Measurements from ENCODE around the gene RIOX2.

Gene RIOX2

DNA sequence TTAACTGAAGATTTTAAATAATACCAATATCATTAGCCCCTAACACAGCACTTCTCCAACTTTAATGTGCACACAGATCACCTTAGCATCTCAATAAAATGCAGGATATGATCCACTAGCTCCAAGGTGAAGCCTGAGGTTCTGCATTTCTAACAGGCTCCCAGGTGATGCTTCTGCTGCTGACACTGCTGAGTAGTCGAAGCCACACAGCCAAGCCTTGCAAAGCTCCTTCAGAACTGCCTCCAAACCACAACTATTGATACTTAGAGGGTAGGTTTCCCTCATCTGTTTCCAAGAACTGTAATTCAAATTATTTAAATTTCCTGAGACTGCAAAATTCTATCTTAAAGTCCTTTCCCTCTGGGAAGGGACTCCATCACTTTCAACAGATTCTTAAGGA, 3.9 kb downstream of the RIOX2 start:
- H3K4me1 ChIP-seq (ENCODE audit: insufficient read depth, low read length) = no peaks in the 10 kb centered on the region
- peaks cover 24% of the 10 kb centered on the region for H3K27me3 ChIP-seq (ENCODE audit: insufficient read depth, low read length)
- H3K27ac ChIP-seq (ENCODE audit: low read depth, low read length) = no peak overlapping the region
- H3K9ac ChIP-seq (ENCODE audit: low read depth, low read length) = no peak overlapping the region
- H3K36me3 ChIP-seq (ENCODE audit: insufficient read depth, low read length) = peaks cover 8% of the 10 kb centered on the region
- 88% methylated on average over 1 of the region's 1 CpG for WGBS
- no peak overlapping the region for H3K4me3 ChIP-seq (ENCODE audit: low read length)
- H3K9me3 ChIP-seq (ENCODE audit: insufficient read depth, low read depth, low read length) = no peaks in the 10 kb centered on the region

- H3K4me3 ChIP-seq (ENCODE audit: low read length) = no peak overlapping the region
- H3K4me1 ChIP-seq (ENCODE audit: insufficient read depth, low read length) = no peaks in the 10 kb centered on the region
- H3K27me3 ChIP-seq (ENCODE audit: insufficient read depth, low read length) = peaks cover 20% of the 10 kb centered on the region
- no peaks in the 10 kb centered on the region for H3K9me3 ChIP-seq (ENCODE audit: insufficient read depth, low read depth, low read length)
- H3K9ac ChIP-seq (ENCODE audit: low read depth, low read length) = no peak overlapping the region
- H3K36me3 ChIP-seq (ENCODE audit: insufficient read depth, low read length) = peaks cover 8% of the 10 kb centered on the region
- WGBS = 94% methylated on average over 8 of the region's 8 CpGs
- no peak overlapping the region for H3K27ac ChIP-seq (ENCODE audit: low read depth, low read length)
These were observed 4.3 kb downstream of the RIOX2 start for GRCh38 chr3:97967966-97968365.

DNA sequence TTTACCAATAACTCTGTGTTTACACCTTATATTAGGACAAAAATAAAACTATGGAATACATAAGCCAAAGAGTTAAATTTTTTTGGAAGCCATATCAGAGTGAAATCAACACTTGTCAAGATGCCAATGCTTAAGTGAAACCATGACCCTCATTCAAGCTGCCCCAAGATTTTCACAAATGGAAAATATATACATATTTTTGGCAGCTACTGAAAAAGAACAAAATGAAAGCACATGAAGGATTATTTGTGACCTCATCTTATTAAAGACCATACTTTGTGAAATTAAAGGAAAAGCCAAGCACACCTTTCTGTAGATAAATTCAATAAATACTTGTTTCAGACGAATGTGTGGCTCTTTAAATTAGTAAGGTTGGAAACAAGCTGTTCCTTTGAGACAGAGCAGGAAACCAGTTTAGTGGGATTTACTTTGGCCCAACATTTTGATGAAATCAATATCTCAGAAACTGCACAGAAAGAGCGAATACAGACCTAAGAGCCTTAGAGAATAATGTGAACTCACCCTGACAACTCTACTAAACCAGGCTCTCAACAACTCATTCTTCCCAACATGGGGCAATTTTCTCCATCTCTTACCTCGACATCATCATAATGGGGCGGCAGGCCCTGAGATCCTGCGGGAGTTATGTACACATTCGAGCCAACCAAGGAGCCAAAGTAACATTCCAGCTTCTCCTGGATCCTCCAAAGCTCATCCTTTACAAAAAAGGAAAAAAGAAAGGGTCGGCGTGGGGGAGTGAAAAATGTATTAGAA, 11.1 kb downstream of the RIOX2 start:
- H3K27ac ChIP-seq (ENCODE audit: low read depth, low read length) = no peak overlapping the region
- peaks cover 7% of the 10 kb centered on the region; the same call in 1 of the 2 replicates for H3K36me3 ChIP-seq (ENCODE audit: insufficient read depth, low read length)
- H3K4me1 ChIP-seq (ENCODE audit: insufficient read depth, low read length) = no peaks in the 10 kb centered on the region
- H3K9ac ChIP-seq (ENCODE audit: low read depth, low read length) = no peak overlapping the region
- no peaks in the 10 kb centered on the region for H3K9me3 ChIP-seq (ENCODE audit: insufficient read depth, low read depth, low read length)
- WGBS = 94% methylated on average over 6 of the region's 8 CpGs
- H3K4me3 ChIP-seq (ENCODE audit: low read length) = no peak overlapping the region
- no peaks in the 10 kb centered on the region for H3K27me3 ChIP-seq (ENCODE audit: insufficient read depth, low read length)

GRCh38 chr3:97960551-97960950, 11.7 kb downstream of the RIOX2 start:
- 96% methylated on average over 4 of the region's 5 CpGs for WGBS
- Histone ChIP-seq H3K27me3 (ENCODE audit: insufficient read depth, low read length) (no peaks in the 10 kb centered on the region), H3K9me3 (ENCODE audit: insufficient read depth, low read depth, low read length) (no peaks in the 10 kb centered on the region), H3K4me3 (ENCODE audit: low read length) (no peak overlapping the region), H3K36me3 (ENCODE audit: insufficient read depth, low read length) (peaks cover 7% of the 10 kb centered on the region; the same call in 1 of the 2 replicates), H3K4me1 (ENCODE audit: insufficient read depth, low read length) (no peaks in the 10 kb centered on the region), H3K27ac (ENCODE audit: low read depth, low read length) (no peak overlapping the region), H3K9ac (ENCODE audit: low read depth, low read length) (no peak overlapping the region)

GRCh38 chr3:97959872-97960271, 12.4 kb downstream of the RIOX2 start:
- Histone ChIP-seq H3K9ac (ENCODE audit: low read depth, low read length) (no peak overlapping the region), H3K27me3 (ENCODE audit: insufficient read depth, low read length) (no peaks in the 10 kb centered on the region), H3K4me1 (ENCODE audit: insufficient read depth, low read length) (no peaks in the 10 kb centered on the region), H3K9me3 (ENCODE audit: insufficient read depth, low read depth, low read length) (no peaks in the 10 kb centered on the region), H3K27ac (ENCODE audit: low read depth, low read length) (no peak overlapping the region), H3K36me3 (ENCODE audit: insufficient read depth, low read length) (peaks cover 7% of the 10 kb centered on the region; the same call in 1 of the 2 replicates), H3K4me3 (ENCODE audit: low read length) (no peak overlapping the region)
- 88% methylated on average over 5 of the region's 5 CpGs for WGBS

DNA sequence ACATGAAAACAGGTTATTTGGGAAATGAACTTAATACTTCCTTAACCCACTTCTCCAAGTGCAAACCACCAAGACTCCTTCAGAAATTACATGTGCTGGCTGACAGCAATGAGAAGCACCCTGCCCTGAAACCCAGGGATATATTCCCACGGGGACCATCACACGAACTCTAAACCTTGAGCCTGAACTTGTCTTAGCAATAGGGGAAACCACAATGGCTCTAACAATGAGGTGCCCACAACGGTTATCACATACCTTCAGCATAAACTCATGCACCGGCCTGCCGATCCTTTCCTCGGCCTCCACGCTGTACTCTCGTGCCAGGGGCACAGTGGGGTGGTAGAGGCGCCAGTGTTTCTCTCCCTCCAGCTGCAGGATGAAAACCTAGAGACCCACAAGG, 13.4 kb downstream of the RIOX2 start:
- 96% methylated on average over 9 of the region's 9 CpGs for whole genome bisulfite sequencing
- Histone ChIP-seq H3K4me3 (ENCODE audit: low read length) (no peak overlapping the region), H3K36me3 (ENCODE audit: insufficient read depth, low read length) (peaks cover 10% of the 10 kb centered on the region; the same call in 1 of the 2 replicates)

GRCh38 chr3:97958396-97958795, 13.8 kb downstream of the RIOX2 start:
- no peaks in the 10 kb centered on the region for H3K9me3 ChIP-seq (ENCODE audit: insufficient read depth, low read depth, low read length)
- no peak overlapping the region for H3K27ac ChIP-seq (ENCODE audit: low read depth, low read length)
- H3K27me3 ChIP-seq (ENCODE audit: insufficient read depth, low read length) = no peaks in the 10 kb centered on the region
- no peaks in the 10 kb centered on the region for H3K4me1 ChIP-seq (ENCODE audit: insufficient read depth, low read length)
- H3K36me3 ChIP-seq (ENCODE audit: insufficient read depth, low read length) = peaks cover 13% of the 10 kb centered on the region; the same call in 1 of the 2 replicates
- WGBS = 98% methylated on average over 2 of the region's 2 CpGs
- no peak overlapping the region for H3K4me3 ChIP-seq (ENCODE audit: low read length)
- H3K9ac ChIP-seq (ENCODE audit: low read depth, low read length) = no peak overlapping the region

More for the DNA sequence above, 13.4 kb downstream of the RIOX2 start:
- no peaks in the 10 kb centered on the region for H3K27me3 ChIP-seq (ENCODE audit: insufficient read depth, low read length)
- no peak overlapping the region for H3K27ac ChIP-seq (ENCODE audit: low read depth, low read length)
- H3K4me1 ChIP-seq (ENCODE audit: insufficient read depth, low read length) = no peaks in the 10 kb centered on the region
- no peaks in the 10 kb centered on the region for H3K9me3 ChIP-seq (ENCODE audit: insufficient read depth, low read depth, low read length)
- H3K9ac ChIP-seq (ENCODE audit: low read depth, low read length) = no peak overlapping the region

DNA sequence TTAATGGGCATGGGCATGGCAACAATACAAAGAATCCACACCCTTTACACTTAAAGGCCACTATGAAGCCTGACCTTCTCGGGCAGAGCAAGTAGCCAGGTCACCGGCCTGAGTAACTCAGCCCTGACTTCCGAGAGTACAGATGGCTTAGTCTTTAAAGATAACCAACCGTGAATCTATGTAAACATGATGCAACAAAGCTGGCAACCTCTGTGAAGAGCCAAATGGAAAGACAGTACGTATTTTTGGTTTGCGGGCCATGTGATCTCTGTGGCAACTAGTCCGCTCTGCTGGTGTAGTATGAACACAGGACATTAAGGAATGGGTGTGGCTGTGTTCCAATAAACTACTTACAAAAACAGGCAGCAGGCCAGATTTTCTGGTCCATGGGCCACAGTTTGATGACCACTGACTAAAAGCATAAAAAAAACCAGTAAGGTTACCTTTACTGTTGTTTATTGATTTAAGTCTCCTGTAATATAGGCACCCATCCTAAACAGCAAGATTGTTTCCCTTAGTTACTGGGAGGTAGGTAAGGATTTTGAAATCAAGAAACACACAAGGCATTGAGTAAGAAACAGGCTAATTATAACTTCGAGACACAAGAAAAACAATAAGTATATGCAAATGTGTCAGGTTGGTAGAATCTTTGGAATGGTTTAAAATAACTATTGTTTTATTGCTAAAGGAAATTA, 14.5 kb downstream of the RIOX2 start:
- no peaks in the 10 kb centered on the region for H3K27me3 ChIP-seq (ENCODE audit: insufficient read depth, low read length)
- 98% methylated on average over 8 of the region's 8 CpGs for WGBS
- H3K9me3 ChIP-seq (ENCODE audit: insufficient read depth, low read depth, low read length) = no peaks in the 10 kb centered on the region
- peaks cover 17% of the 10 kb centered on the region; the same call in 1 of the 2 replicates for H3K36me3 ChIP-seq (ENCODE audit: insufficient read depth, low read length)
- H3K9ac ChIP-seq (ENCODE audit: low read depth, low read length) = no peak overlapping the region
- H3K4me1 ChIP-seq (ENCODE audit: insufficient read depth, low read length) = no peaks in the 10 kb centered on the region
- no peak overlapping the region for H3K4me3 ChIP-seq (ENCODE audit: low read length)
- no peak overlapping the region for H3K27ac ChIP-seq (ENCODE audit: low read depth, low read length)

DNA sequence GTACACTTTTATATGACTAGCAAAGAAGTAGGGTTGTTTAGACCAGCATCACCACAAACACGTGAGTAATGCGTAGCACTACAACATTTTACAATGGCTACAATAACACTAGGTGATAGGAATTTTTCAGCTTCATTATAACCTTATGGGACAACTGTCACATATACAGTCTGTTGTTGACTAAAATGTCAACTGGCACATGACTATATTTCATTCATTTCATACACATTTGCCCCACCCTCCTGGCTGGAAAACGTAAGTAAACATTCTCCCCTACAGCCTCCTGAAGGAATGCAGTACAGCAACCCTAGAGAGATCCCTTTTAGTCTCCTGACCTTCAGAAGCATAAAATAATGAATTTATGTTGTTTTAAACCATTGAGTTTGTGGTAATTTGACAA, 16.2 kb downstream of the RIOX2 start:
- Histone ChIP-seq H3K36me3 (ENCODE audit: insufficient read depth, low read length) (peaks cover 23% of the 10 kb centered on the region; the same call in 1 of the 2 replicates), H3K4me1 (ENCODE audit: insufficient read depth, low read length) (no peaks in the 10 kb centered on the region), H3K4me3 (ENCODE audit: low read length) (no peak overlapping the region), H3K27ac (ENCODE audit: low read depth, low read length) (no peak overlapping the region), H3K9me3 (ENCODE audit: insufficient read depth, low read depth, low read length) (no peaks in the 10 kb centered on the region), H3K9ac (ENCODE audit: low read depth, low read length) (no peak overlapping the region), H3K27me3 (ENCODE audit: insufficient read depth, low read length) (no peaks in the 10 kb centered on the region)
- 100% methylated on average over 3 of the region's 3 CpGs for WGBS

- H3K9me3 ChIP-seq (ENCODE audit: insufficient read depth, low read depth, low read length) = no peaks in the 10 kb centered on the region
- no peak overlapping the region for H3K9ac ChIP-seq (ENCODE audit: low read depth, low read length)
- no peak overlapping the region for H3K4me3 ChIP-seq (ENCODE audit: low read length)
- peaks cover 36% of the 10 kb centered on the region; the same call in 1 of the 2 replicates for H3K36me3 ChIP-seq (ENCODE audit: insufficient read depth, low read length)
- H3K4me1 ChIP-seq (ENCODE audit: insufficient read depth, low read length) = no peaks in the 10 kb centered on the region
- H3K27me3 ChIP-seq (ENCODE audit: insufficient read depth, low read length) = no peaks in the 10 kb centered on the region
- 95% methylated on average over 9 of the region's 9 CpGs for WGBS
- no peak overlapping the region for H3K27ac ChIP-seq (ENCODE audit: low read depth, low read length)
These were observed 17.9 kb downstream of the RIOX2 start for GRCh38 chr3:97954228-97954827.

GRCh38 chr3:97952872-97953271, 19.4 kb downstream of the RIOX2 start:
- H3K9ac ChIP-seq (ENCODE audit: low read depth, low read length) = no peak overlapping the region
- no peaks in the 10 kb centered on the region for H3K4me1 ChIP-seq (ENCODE audit: insufficient read depth, low read length)
- no peaks in the 10 kb centered on the region for H3K9me3 ChIP-seq (ENCODE audit: insufficient read depth, low read depth, low read length)
- H3K36me3 ChIP-seq (ENCODE audit: insufficient read depth, low read length) = peaks cover 40% of the 10 kb centered on the region; the same call in 1 of the 2 replicates
- no peaks in the 10 kb centered on the region for H3K27me3 ChIP-seq (ENCODE audit: insufficient read depth, low read length)
- WGBS = 95% methylated on average over 1 of the region's 1 CpG
- H3K27ac ChIP-seq (ENCODE audit: low read depth, low read length) = no peak overlapping the region
- H3K4me3 ChIP-seq (ENCODE audit: low read length) = no peak overlapping the region
